GM12878 (cell line): ENCODE results near the gene FSHR.

ENCODE experiments used
- CEBPB ChIP-seq, 2 experiments: fragments of 150-350 bp in 1 of 2; IDR thresholded peaks; 2 replicates each; pipeline ENCODE4 v1.6.1; 2012 to 2014; ENCODE audit warnings: low read depth in 2 of 2, low read length in 2 of 2, borderline replicate concordance in 1 of 2, inconsistent platforms in 1 of 2
- CHD1 ChIP-seq: IDR thresholded peaks from 2 replicates; pipeline ENCODE4 v1.6.1; 2012; ENCODE audit warnings: low read depth, low read length, improper control_type of control experiment
- CHD4 ChIP-seq: fragments of 200-600 bp; sonication (generic); IDR thresholded peaks from 2 replicates; pipeline ENCODE4 v1.6.1; 2016; ENCODE audit warnings: mild to moderate bottlenecking
- CTCF ChIP-seq, 3 experiments: IDR thresholded peaks in 2 of 3; conservative IDR thresholded peaks in 1 of 3; 2 replicates each; pipeline ENCODE4 v1.5.1; 2011; ENCODE audit warnings: low read depth in 3 of 3, low read length in 3 of 3, mild to moderate bottlenecking in 3 of 3, control low read depth in 2 of 3, moderate library complexity in 2 of 3, inconsistent platforms in 1 of 3, mixed read lengths in 1 of 3; ENCODE audit not compliant: control insufficient read depth in 2 of 3, insufficient read depth in 1 of 3; ENCODE audit errors: extremely low read depth in 1 of 3
- PBX3 ChIP-seq: IDR thresholded peaks from 2 replicates; pipeline ENCODE4 v1.6.1; 2011; ENCODE audit warnings: mild to moderate bottlenecking, low read depth, low read length, moderate library complexity; ENCODE audit not compliant: insufficient replicate concordance
- POLR2A ChIP-seq: IDR thresholded peaks from 2 replicates; pipeline ENCODE4 v1.6.1; 2011; ENCODE audit warnings: low read depth, mild to moderate bottlenecking, low read length
- TARDBP ChIP-seq: IDR thresholded peaks from 2 replicates; pipeline ENCODE4 v1.6.1; 2016; ENCODE audit warnings: borderline replicate concordance
- ZBED1 ChIP-seq: IDR thresholded peaks from 2 replicates; pipeline ENCODE4 v1.6.1; 2016; ENCODE audit warnings: borderline replicate concordance

- TF ChIP-seq CTCF (IDR thresholded peaks at IDR 0.05 in 2 of 3, conservative IDR thresholded peaks at IDR 0.05 in 1 of 3; ENCODE audit: control insufficient read depth in 2 of 3, extremely low read depth in 1 of 3, insufficient read depth in 1 of 3, low read depth in 3 of 3, low read length in 3 of 3) (no peak), CHD4 (no peak), PBX3 (no peak), TARDBP (no peak), POLR2A (no peak), ZBED1 (no peak), CHD1 (no peak), CEBPB (IDR thresholded peaks at IDR 0.05; ENCODE audit: borderline replicate concordance in 1 of 2, low read depth in 2 of 2, low read length in 2 of 2) (no peak)
These were observed 182.5 kb downstream of the FSHR start for GRCh38 chr2:48971801-48972200.
